NCI-H446 treated with DMSO at 0.1 percent for 48 hours (cell line): ENCODE data around the gene NME7.
"Not testable (repeated sequence)": the region's sequence is repeated elsewhere in the genome, so short reads cannot be mapped to it uniquely, and the experiment has no call there.

Experiments
- DNase-seq: peaks from one replicate; lab custom pipeline; 2025; lab: John Stamatoyannopoulos, UW

NME7 gene

GRCh38 chr1:169367686-169368405 lies at the start of gene NME7, which contains the start of gene BLZF1:
NME7 (minus strand) TSS chr1:169367797; CDS start chr1:169367710, 87 bp downstream.
BLZF1 (plus strand) TSS chr1:169368195; CDS start chr1:169369523, 1,328 bp downstream.
- DNase-seq, result peak; percentile 94

- no peak for DNase-seq
These were observed 47.4 kb upstream of the NME7 start for GRCh38 chr1:169414952-169415351.

- DNase-seq, result not testable (repeated sequence)
These were observed 40.7 kb upstream of the NME7 start for GRCh38 chr1:169408340-169408739.

- not testable (repeated sequence) for DNase-seq
These were observed 35.0 kb upstream of the NME7 start for GRCh38 chr1:169402578-169402977.

- DNase-seq, result no peak
These were observed 28.4 kb upstream of the NME7 start for GRCh38 chr1:169395955-169396354.

- no peak for DNase-seq
These were observed 24.8 kb upstream of the NME7 start for GRCh38 chr1:169392406-169392805.

- no peak for DNase-seq
These were observed 22.7 kb upstream of the NME7 start for GRCh38 chr1:169390303-169390702.

- no peak for DNase-seq
These were observed 19.8 kb upstream of the NME7 start for GRCh38 chr1:169387399-169387798.

- DNase-seq, result no peak
These were observed 15.9 kb upstream of the NME7 start for GRCh38 chr1:169383449-169383848.

GRCh38 chr1:169381162-169381561 lies 13.6 kb upstream of the NME7 start:
- DNase-seq, result no peak

- DNase-seq, result no peak
These were observed 3.8 kb upstream of the NME7 start for GRCh38 chr1:169371404-169371803.

GRCh38 chr1:169368406-169368769 lies 791 bp upstream of the NME7 start:
- no peak for DNase-seq

- no peak for DNase-seq
These were observed 406 bp downstream of the NME7 start for GRCh38 chr1:169367096-169367685.

- DNase-seq, result no peak
These were observed 2.6 kb downstream of the NME7 start for GRCh38 chr1:169364948-169365347.

GRCh38 chr1:169363046-169363730 lies 4.4 kb downstream of the NME7 start:
- DNase-seq, result no peak

- no peak for DNase-seq
These were observed 6.3 kb downstream of the NME7 start for GRCh38 chr1:169361281-169361680.

- DNase-seq, result no peak
These were observed 7.2 kb downstream of the NME7 start for GRCh38 chr1:169360415-169360814.

GRCh38 chr1:169348383-169349036 lies 19.1 kb downstream of the NME7 start:
- peak; percentile 28 for DNase-seq

- no peak for DNase-seq
These were observed 19.8 kb downstream of the NME7 start for GRCh38 chr1:169347688-169348382.

GRCh38 chr1:169346036-169346589 lies 21.5 kb downstream of the NME7 start:
- DNase-seq, result no peak

- DNase-seq, result no peak
These were observed 22.1 kb downstream of the NME7 start for GRCh38 chr1:169345511-169345910.

GRCh38 chr1:169342096-169342495 lies 25.5 kb downstream of the NME7 start:
- not testable (repeated sequence) for DNase-seq
